H9 (cell line): ENCODE results near the gene ELMO2. TPM values are rescaled to one million over a fixed set of nuclear protein-coding genes. Genes with fewer than 3 reads are reported as not detected.

Experiments
- DNase-seq: peaks from one replicate; pipeline ENCODE4 v3.0.0-alpha.2; 2017
- H2AFZ ChIP-seq: one replicate; pipeline ENCODE4 v1.6.1; 2013; ENCODE audit warnings: mild to moderate bottlenecking, low read length, control low read depth, moderate library complexity
- H2AK5ac ChIP-seq: 2 replicates; pipeline ENCODE4 v1.6.1; 2013; ENCODE audit warnings: low read length, control low read depth, mixed read lengths; ENCODE audit not compliant: insufficient read length
- H2BK120ac ChIP-seq: one replicate; pipeline ENCODE4 v1.6.1; 2013; ENCODE audit warnings: low read depth, mild to moderate bottlenecking, low read length, control low read depth, inconsistent platforms; ENCODE audit not compliant: poor library complexity, severe bottlenecking
- H2BK12ac ChIP-seq: 2 replicates; pipeline ENCODE4 v1.6.1; 2013; ENCODE audit warnings: low read length, control low read depth, mixed read lengths, low read depth; ENCODE audit not compliant: insufficient read length
- H2BK15ac ChIP-seq: 2 replicates; pipeline ENCODE4 v1.6.1; 2013; ENCODE audit warnings: low read depth, low read length, control low read depth
- H2BK20ac ChIP-seq: one replicate; pipeline ENCODE4 v1.6.1; 2013; ENCODE audit warnings: low read depth, mild to moderate bottlenecking, low read length, control low read depth, inconsistent platforms; ENCODE audit not compliant: poor library complexity, severe bottlenecking
- H2BK5ac ChIP-seq: 2 replicates; pipeline ENCODE4 v1.6.1; 2013; ENCODE audit warnings: low read length, control low read depth, mixed read lengths; ENCODE audit not compliant: insufficient read length
- H3K14ac ChIP-seq: 2 replicates; pipeline ENCODE4 v1.6.1; 2013; ENCODE audit warnings: low read length, control low read depth; ENCODE audit not compliant: insufficient read depth
- H3K18ac ChIP-seq: 2 replicates; pipeline ENCODE4 v1.6.1; 2013; ENCODE audit warnings: low read depth, mild to moderate bottlenecking, mixed read lengths, low read length, control low read depth; ENCODE audit not compliant: insufficient read length
- H3K23ac ChIP-seq: 2 replicates; pipeline ENCODE4 v1.6.1; 2013; ENCODE audit warnings: low read length, control low read depth, mixed read lengths, low read depth; ENCODE audit not compliant: insufficient read length
- H3K23me2 ChIP-seq: 2 replicates; pipeline ENCODE4 v1.6.1; 2013; ENCODE audit warnings: low read depth, mild to moderate bottlenecking, mixed read lengths, low read length, control low read depth; ENCODE audit not compliant: insufficient read length, poor library complexity, severe bottlenecking
- H3K27ac ChIP-seq: 2 replicates; pipeline ENCODE4 v1.5.1; 2013; ENCODE audit warnings: low read length, control low read depth, mixed read lengths, low read depth; ENCODE audit not compliant: insufficient read length
- H3K27me3 ChIP-seq: 2 replicates; pipeline ENCODE4 v1.6.1; 2013; ENCODE audit warnings: low read length, control low read depth, inconsistent platforms; ENCODE audit not compliant: insufficient read depth
- H3K4ac ChIP-seq: 2 replicates; pipeline ENCODE4 v1.6.1; 2013; ENCODE audit warnings: low read depth, mild to moderate bottlenecking, control low read depth, inconsistent platforms, low read length, moderate library complexity
- H3K4me1 ChIP-seq: 2 replicates; pipeline ENCODE4 v1.6.1; 2013; ENCODE audit warnings: low read length, control low read depth, inconsistent platforms; ENCODE audit not compliant: insufficient read depth
- H3K4me2 ChIP-seq: 2 replicates; pipeline ENCODE4 v1.6.1; 2013; ENCODE audit warnings: low read length, control low read depth, mixed read lengths; ENCODE audit not compliant: insufficient read length, insufficient read depth
- H3K56ac ChIP-seq: 2 replicates; pipeline ENCODE4 v1.6.1; 2013; ENCODE audit warnings: low read depth, mild to moderate bottlenecking, mixed read lengths, low read length, control low read depth; ENCODE audit not compliant: insufficient read length
- H3K79me1 ChIP-seq: 2 replicates; pipeline ENCODE4 v1.6.1; 2013; ENCODE audit warnings: low read depth, mild to moderate bottlenecking, moderate library complexity, low read length, control low read depth, inconsistent platforms; ENCODE audit not compliant: insufficient read depth, poor library complexity, severe bottlenecking
- H3K79me2 ChIP-seq: 2 replicates; pipeline ENCODE4 v1.6.1; 2013; ENCODE audit warnings: low read length, control low read depth, inconsistent platforms; ENCODE audit not compliant: insufficient read depth
- H3K9ac ChIP-seq: 2 replicates; pipeline ENCODE4 v1.6.1; 2013; ENCODE audit warnings: low read length, control low read depth, mixed read lengths; ENCODE audit not compliant: insufficient read length; ENCODE audit errors: extremely low read depth
- H3K9me3 ChIP-seq: one replicate; pipeline ENCODE4 v1.6.1; 2013; ENCODE audit warnings: low read depth, low read length, inconsistent platforms; ENCODE audit not compliant: control insufficient read depth
- H3T11ph ChIP-seq: one replicate; pipeline ENCODE4 v1.6.1; 2013; ENCODE audit warnings: mild to moderate bottlenecking, low read length, control low read depth, inconsistent platforms
- H4K20me1 ChIP-seq: one replicate; pipeline ENCODE4 v1.6.1; 2013; ENCODE audit not compliant: control insufficient read depth, insufficient read length, insufficient read depth
- H4K5ac ChIP-seq: 2 replicates; pipeline ENCODE4 v1.6.1; 2013; ENCODE audit warnings: low read depth, mild to moderate bottlenecking, mixed read lengths, low read length, control low read depth; ENCODE audit not compliant: insufficient read length
- H4K8ac ChIP-seq: replicated peaks from 2 replicates; pipeline ENCODE4 v1.6.1; 2013; ENCODE audit warnings: low read length, control low read depth, mixed read lengths, low read depth; ENCODE audit not compliant: insufficient read length
- H4K91ac ChIP-seq: 2 replicates; pipeline ENCODE4 v1.6.1; 2013; ENCODE audit warnings: low read depth, mild to moderate bottlenecking, moderate library complexity, mixed read lengths, low read length, control low read depth; ENCODE audit not compliant: insufficient read length
- H3K27ac Mint-ChIP-seq, 3 experiments: 2 replicates in 2 of 3; 3 replicates in 1 of 3; pipeline ENCODE4 v1.8.0; 2020 to 2021; ENCODE audit warnings: mixed read lengths in 3 of 3, mild to moderate bottlenecking in 1 of 3, moderate library complexity in 1 of 3
- H3K27me3 Mint-ChIP-seq: 2 replicates; pipeline ENCODE4 v1.8.0; 2021; ENCODE audit warnings: low read depth, mild to moderate bottlenecking, moderate library complexity, mixed read lengths
- H3K36me3 Mint-ChIP-seq, 3 experiments: 2 replicates in 2 of 3; 3 replicates in 1 of 3; pipeline ENCODE4 v1.8.0; 2020 to 2021; ENCODE audit warnings: low read depth in 3 of 3, mixed read lengths in 3 of 3; ENCODE audit not compliant: insufficient read depth in 1 of 3
- H3K4me1 Mint-ChIP-seq, 2 experiments: 2 replicates each; pipeline ENCODE4 v1.8.0; 2020; ENCODE audit warnings: mixed read lengths in 2 of 2
- H3K4me3 Mint-ChIP-seq, 2 experiments: 2 replicates in 1 of 2; 3 replicates in 1 of 2; pipeline ENCODE4 v1.8.0; 2020 to 2021; ENCODE audit warnings: mild to moderate bottlenecking in 2 of 2, mixed read lengths in 2 of 2, moderate library complexity in 1 of 2
- H3K9me3 Mint-ChIP-seq, 2 experiments: 2 replicates in 1 of 2; 3 replicates in 1 of 2; pipeline ENCODE4 v1.8.0; 2020; ENCODE audit warnings: mild to moderate bottlenecking in 2 of 2, mixed read lengths in 2 of 2, moderate library complexity in 1 of 2
- WGBS: extraction: QIAGEN DNeasy Blood & Tissue Kit; methylation state at CpG from one replicate; pipeline ENCODE4 v1.1.7; 2013; ENCODE audit warnings: missing lambda C conversion rate, low lambda C conversion rate, mixed read lengths; ENCODE audit not compliant: insufficient read length; ENCODE audit errors: extremely low coverage; 5-methylcytosine and 5-hydroxymethylcytosine counted together
- total RNA-seq: library from RNA; stranded (reverse); gene quantifications from 2 replicates; pipeline ENCODE4 v1.2.1, GENCODE V29; 2021
- TF ChIP-seq, protein P1 (sequence below): fragments of 200-600 bp; sonication (generic); conservative IDR thresholded peaks from 3 replicates; pipeline ENCODE4 v1.8.0; 2021; ENCODE audit warnings: antibody characterized with exemption, mild to moderate bottlenecking

The ELMO2 gene
- total RNA-seq, 1 experiment from 2014 or later = 32.5 TPM

DNA sequence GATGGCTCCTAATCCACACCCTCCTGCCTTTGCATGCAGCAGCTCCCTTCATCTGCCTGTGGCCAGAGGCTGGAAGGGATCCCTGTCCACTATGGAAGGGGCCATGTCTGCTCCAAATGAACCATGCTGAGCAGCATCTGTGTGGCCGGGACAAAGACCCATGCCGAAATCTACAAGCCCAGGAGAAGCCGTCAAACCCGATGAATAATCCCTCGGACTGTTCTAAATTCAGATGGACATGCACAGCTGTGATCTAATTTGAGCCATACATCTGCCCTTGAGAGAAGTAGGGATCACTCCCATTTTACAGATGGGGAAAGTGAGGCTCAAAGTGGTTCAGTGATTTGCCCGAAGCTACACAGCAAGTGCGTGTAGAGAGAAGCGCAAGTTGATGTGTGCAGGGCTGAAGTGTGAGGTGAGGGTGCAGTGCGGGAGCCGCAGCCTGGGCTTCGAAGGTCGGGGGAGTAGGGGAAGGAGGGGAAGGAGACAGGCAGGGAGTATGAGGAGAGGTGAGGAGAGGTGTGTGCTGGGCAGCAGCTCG is 75.5 kb downstream of the ELMO2 start:
- Histone ChIP-seq H3K4ac (no peak overlapping the region), H2BK12ac (no peak overlapping the region), H3T11ph (no peak overlapping the region), H4K8ac (no peak overlapping the region), H3K18ac (no peak overlapping the region), H3K79me2 (no peaks in the 10 kb centered on the region), H3K23me2 (no peaks in the 10 kb centered on the region), H3K9me3 (no peaks in the 10 kb centered on the region), H3K56ac (no peak overlapping the region), H4K91ac (no peak overlapping the region), H3K27me3 (no peaks in the 10 kb centered on the region), H4K5ac (no peak overlapping the region), H4K20me1 (no peaks in the 10 kb centered on the region), H2AK5ac (no peak overlapping the region), H3K14ac (no peak overlapping the region; the same call in 1 of the 2 replicates), H3K4me2 (no peak overlapping the region), H3K23ac (no peak overlapping the region), H2BK15ac (no peak overlapping the region), H2BK20ac (no peak overlapping the region), H2BK5ac (no peak overlapping the region), H2BK120ac (no peak overlapping the region), H3K4me1 (no peaks in the 10 kb centered on the region), H3K79me1 (no peaks in the 10 kb centered on the region), H2AFZ (no peak overlapping the region), H3K27ac (no peak overlapping the region), H3K9ac (no peak overlapping the region)
- H3K27me3 Mint-ChIP-seq = peaks cover 11% of the 10 kb centered on the region
- no peak overlapping the region; a peak in 1 of 5 replicates for H3K4me3 Mint-ChIP-seq
- H3K4me1 Mint-ChIP-seq = peaks cover 9 to 61% of the 10 kb centered on the region in 2 experiments
- no peak for DNase-seq
- no peak overlapping the region for H3K27ac Mint-ChIP-seq
- TF ChIP-seq, protein P1, sequence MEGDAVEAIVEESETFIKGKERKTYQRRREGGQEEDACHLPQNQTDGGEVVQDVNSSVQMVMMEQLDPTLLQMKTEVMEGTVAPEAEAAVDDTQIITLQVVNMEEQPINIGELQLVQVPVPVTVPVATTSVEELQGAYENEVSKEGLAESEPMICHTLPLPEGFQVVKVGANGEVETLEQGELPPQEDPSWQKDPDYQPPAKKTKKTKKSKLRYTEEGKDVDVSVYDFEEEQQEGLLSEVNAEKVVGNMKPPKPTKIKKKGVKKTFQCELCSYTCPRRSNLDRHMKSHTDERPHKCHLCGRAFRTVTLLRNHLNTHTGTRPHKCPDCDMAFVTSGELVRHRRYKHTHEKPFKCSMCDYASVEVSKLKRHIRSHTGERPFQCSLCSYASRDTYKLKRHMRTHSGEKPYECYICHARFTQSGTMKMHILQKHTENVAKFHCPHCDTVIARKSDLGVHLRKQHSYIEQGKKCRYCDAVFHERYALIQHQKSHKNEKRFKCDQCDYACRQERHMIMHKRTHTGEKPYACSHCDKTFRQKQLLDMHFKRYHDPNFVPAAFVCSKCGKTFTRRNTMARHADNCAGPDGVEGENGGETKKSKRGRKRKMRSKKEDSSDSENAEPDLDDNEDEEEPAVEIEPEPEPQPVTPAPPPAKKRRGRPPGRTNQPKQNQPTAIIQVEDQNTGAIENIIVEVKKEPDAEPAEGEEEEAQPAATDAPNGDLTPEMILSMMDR = no peak
- H3K36me3 Mint-ChIP-seq = no peaks in the 10 kb centered on the region
- no CpG with 5 or more reads among the region's 13 CpGs for WGBS
- no peaks in the 10 kb centered on the region for H3K9me3 Mint-ChIP-seq
